ENCODE data around the gene RSBN1L.
A peak's percentile ranks its signal among the peaks of the same experiment; 100 is the strongest.

Gene RSBN1L

DNA sequence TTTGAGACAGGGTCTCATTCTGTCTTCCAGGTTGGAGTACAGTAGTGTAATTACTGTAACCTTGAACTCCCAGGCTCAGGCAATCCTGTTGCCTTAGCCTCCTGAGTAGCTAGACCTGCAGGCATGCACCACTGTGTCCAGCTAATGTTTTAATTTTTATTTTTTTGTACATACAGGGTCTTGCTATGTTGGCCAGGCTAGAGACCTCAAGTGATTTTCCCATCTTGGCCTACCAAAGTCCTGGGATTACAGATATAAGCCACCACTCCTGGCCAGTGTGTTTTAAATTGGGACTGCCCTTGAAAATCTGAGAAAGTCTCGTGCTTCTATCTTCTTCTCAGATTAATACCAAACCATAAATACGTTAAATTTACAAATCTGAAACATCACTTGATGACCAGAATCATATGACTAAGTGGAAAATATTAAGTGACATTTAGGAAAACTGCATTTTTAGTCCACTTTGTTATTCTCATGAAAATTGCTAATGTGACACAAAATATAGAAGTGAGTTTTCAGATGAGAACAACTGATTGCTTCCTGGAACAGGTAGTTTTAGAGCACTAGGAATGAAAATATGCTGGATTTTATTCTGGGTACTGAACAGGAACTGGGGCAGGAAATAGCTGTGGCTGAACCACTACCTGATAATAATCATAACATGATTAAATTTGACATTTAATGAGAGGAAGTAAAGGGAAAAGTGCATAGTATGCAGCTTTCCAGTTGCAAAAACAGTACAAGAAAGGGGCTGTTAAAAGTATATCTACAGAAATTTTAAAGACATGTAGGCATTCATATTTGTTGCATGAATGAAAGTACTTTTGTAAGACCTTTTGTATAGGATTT, 106.5 kb downstream of the RSBN1L start:
- Histone ChIP-seq H2BK5ac (ENCODE audit: low read length) (no peak overlapping the region), H3K23ac (ENCODE audit: low read length) (no peak overlapping the region), H2BK120ac (ENCODE audit: low read depth, low read length) (no peak overlapping the region), H3K79me1 (ENCODE audit: low read length) (peaks cover 2% of the 10 kb centered on the region), H3K4ac (ENCODE audit: low read depth, low read length) (no peak overlapping the region), H3K36me3 (ENCODE audit: control insufficient read depth, insufficient read depth, low read length) (no peaks in the 10 kb centered on the region), H3K4me3 (ENCODE audit: low read length) (no peak overlapping the region), H2AK5ac (ENCODE audit: low read length) (no peak overlapping the region), H3K18ac (ENCODE audit: low read length) (no peak overlapping the region), H3K79me2 (ENCODE audit: control insufficient read depth, insufficient read depth, low read length) (peaks cover 1% of the 10 kb centered on the region), H4K8ac (ENCODE audit: low read depth, low read length) (no peak overlapping the region), H2BK15ac (replicated peaks; ENCODE audit: low read depth) (no peak overlapping the region), H3K56ac (ENCODE audit: low read length) (no peak overlapping the region), H3K4me2 (ENCODE audit: low read length) (no peak overlapping the region), H3K27me3 (ENCODE audit: insufficient read depth, low read length, poor library complexity) (no peaks in the 10 kb centered on the region), H3K9ac (ENCODE audit: low read length) (no peak overlapping the region), H3K27ac (ENCODE audit: low read depth, low read length) (no peak overlapping the region), H4K5ac (ENCODE audit: low read length) (no peak overlapping the region), H3K4me1 (ENCODE audit: control insufficient read depth, low read depth, low read length) (peaks cover 3% of the 10 kb centered on the region)
- 100% methylated on average over 1 of the region's 2 CpGs for WGBS (ENCODE audit: extremely low coverage, insufficient coverage, low lambda C conversion rate)
- no peak for DNase-seq

DNA sequence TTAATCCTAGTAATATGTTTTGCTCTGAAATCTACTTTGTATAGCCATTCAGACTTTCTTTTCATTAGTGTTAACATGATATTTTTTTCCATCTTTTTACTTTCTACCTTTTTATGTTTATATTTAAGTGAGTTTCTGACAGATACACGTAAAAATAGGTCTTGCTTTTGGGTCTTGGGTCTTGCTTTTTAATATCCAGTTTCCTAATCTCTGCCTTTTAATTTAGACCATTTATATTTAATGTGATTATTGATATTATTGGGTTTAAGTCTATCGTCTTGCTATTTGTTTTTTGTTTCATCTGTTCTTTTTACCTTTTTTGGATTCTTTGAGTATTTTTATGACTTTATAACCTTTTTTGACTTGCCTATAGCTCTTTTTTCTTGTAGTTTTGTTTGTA, 110.2 kb downstream of the RSBN1L start:
- Histone ChIP-seq H3K27me3 (ENCODE audit: insufficient read depth, low read length, poor library complexity) (no peaks in the 10 kb centered on the region), H3K4me1 (ENCODE audit: control insufficient read depth, low read depth, low read length) (no peaks in the 10 kb centered on the region), H3K27ac (ENCODE audit: low read depth, low read length) (no peak overlapping the region), H4K8ac (ENCODE audit: low read depth, low read length) (no peak overlapping the region), H2BK15ac (replicated peaks; ENCODE audit: low read depth) (no peak overlapping the region), H3K4me2 (ENCODE audit: low read length) (no peak overlapping the region), H3K4ac (ENCODE audit: low read depth, low read length) (no peak overlapping the region), H3K79me2 (ENCODE audit: control insufficient read depth, insufficient read depth, low read length) (no peaks in the 10 kb centered on the region), H4K5ac (ENCODE audit: low read length) (no peak overlapping the region), H2BK120ac (ENCODE audit: low read depth, low read length) (no peak overlapping the region), H3K23ac (ENCODE audit: low read length) (no peak overlapping the region), H3K79me1 (ENCODE audit: low read length) (no peaks in the 10 kb centered on the region), H2AK5ac (ENCODE audit: low read length) (no peak overlapping the region), H2BK5ac (ENCODE audit: low read length) (no peak overlapping the region), H3K9ac (ENCODE audit: low read length) (no peak overlapping the region), H3K4me3 (ENCODE audit: low read length) (no peak overlapping the region), H3K56ac (ENCODE audit: low read length) (no peak overlapping the region), H3K36me3 (ENCODE audit: control insufficient read depth, insufficient read depth, low read length) (no peaks in the 10 kb centered on the region), H3K18ac (ENCODE audit: low read length) (no peak overlapping the region)
- WGBS (ENCODE audit: extremely low coverage, insufficient coverage, low lambda C conversion rate) = no CpG with 5 or more reads among the region's 2 CpGs
- DNase-seq = no peak

DNA sequence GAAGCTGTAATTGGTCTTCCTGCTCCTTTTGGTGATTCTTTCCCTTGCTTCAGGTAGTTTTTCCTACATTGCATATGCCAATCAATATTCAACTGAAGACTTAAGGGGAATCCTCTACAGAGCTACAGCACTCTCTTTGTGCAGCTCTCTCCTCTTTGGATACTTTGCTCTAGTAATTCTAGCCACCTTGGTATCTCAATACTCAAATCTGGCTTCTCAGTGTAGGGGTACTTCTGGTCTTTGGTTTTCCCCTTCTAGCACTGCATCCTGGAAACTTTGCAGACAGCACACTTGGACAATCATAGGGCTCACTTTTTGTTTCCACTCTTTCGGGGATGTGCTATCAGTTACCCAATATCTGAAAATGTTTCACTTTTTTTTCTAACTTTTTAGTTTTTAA, 112.3 kb downstream of the RSBN1L start:
- Histone ChIP-seq H2BK120ac (ENCODE audit: low read depth, low read length) (no peak overlapping the region), H3K23ac (ENCODE audit: low read length) (no peak overlapping the region), H3K18ac (ENCODE audit: low read length) (no peak overlapping the region), H3K4me2 (ENCODE audit: low read length) (no peak overlapping the region), H3K27me3 (ENCODE audit: insufficient read depth, low read length, poor library complexity) (no peaks in the 10 kb centered on the region), H3K79me2 (ENCODE audit: control insufficient read depth, insufficient read depth, low read length) (no peaks in the 10 kb centered on the region), H3K56ac (ENCODE audit: low read length) (no peak overlapping the region), H2AK5ac (ENCODE audit: low read length) (no peak overlapping the region), H3K79me1 (ENCODE audit: low read length) (no peaks in the 10 kb centered on the region), H4K8ac (ENCODE audit: low read depth, low read length) (no peak overlapping the region), H3K4me3 (ENCODE audit: low read length) (no peak overlapping the region), H3K4ac (ENCODE audit: low read depth, low read length) (no peak overlapping the region), H3K4me1 (ENCODE audit: control insufficient read depth, low read depth, low read length) (no peaks in the 10 kb centered on the region), H3K9ac (ENCODE audit: low read length) (no peak overlapping the region), H2BK15ac (replicated peaks; ENCODE audit: low read depth) (no peak overlapping the region), H3K27ac (ENCODE audit: low read depth, low read length) (no peak overlapping the region), H4K5ac (ENCODE audit: low read length) (no peak overlapping the region), H3K36me3 (ENCODE audit: control insufficient read depth, insufficient read depth, low read length) (no peaks in the 10 kb centered on the region), H2BK5ac (ENCODE audit: low read length) (no peak overlapping the region)
- no peak for DNase-seq
- no CpG with 5 or more reads among the region's 1 CpG for WGBS (ENCODE audit: extremely low coverage, insufficient coverage, low lambda C conversion rate)

DNA sequence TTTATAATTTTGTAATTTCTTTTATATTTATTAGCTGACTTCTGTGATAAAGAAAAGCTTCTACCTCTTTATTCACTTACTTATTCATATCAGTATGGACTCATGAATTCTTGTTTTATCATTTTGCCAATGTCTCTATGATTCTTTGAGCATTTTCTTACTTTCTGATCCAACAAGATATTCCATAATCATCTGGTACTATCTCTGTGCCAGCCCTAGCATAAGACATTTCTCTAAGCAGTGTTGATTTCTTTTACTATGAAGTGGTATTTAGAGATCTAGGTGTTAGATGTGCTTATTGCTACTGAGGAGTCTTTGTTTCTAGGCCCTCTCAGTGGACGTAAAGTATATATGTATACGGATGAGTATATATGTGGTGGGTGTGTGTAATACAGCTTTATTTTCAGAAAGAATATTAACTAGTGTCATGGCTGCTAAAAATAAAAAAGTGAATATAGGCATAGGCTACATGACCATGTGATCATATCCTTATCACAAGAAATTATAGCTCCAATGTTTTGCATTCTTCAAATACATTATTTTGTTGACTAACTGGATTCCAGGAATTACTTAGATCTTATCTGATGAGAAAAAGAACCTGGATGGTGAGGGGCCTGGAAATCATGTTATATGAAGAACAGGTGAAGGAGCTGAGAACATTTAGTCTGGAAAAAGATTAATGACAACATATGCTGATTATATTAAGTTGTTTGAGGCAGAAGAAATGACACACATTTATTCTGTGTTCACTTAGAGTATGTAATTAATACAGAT, 115.4 kb downstream of the RSBN1L start:
- H3K36me3 ChIP-seq (ENCODE audit: control insufficient read depth, insufficient read depth, low read length) = no peaks in the 10 kb centered on the region
- no peak overlapping the region for H3K4me3 ChIP-seq (ENCODE audit: low read length)
- H3K56ac ChIP-seq (ENCODE audit: low read length) = no peak overlapping the region
- H3K4me2 ChIP-seq (ENCODE audit: low read length) = no peak overlapping the region
- H3K18ac ChIP-seq (ENCODE audit: low read length) = no peak overlapping the region
- no peak overlapping the region for H2BK120ac ChIP-seq (ENCODE audit: low read depth, low read length)
- H3K27ac ChIP-seq (ENCODE audit: low read depth, low read length) = no peak overlapping the region
- H2AK5ac ChIP-seq (ENCODE audit: low read length) = no peak overlapping the region
- no peaks in the 10 kb centered on the region for H3K79me2 ChIP-seq (ENCODE audit: control insufficient read depth, insufficient read depth, low read length)
- no peaks in the 10 kb centered on the region for H3K4me1 ChIP-seq (ENCODE audit: control insufficient read depth, low read depth, low read length)
- no peak overlapping the region for H4K8ac ChIP-seq (ENCODE audit: low read depth, low read length)
- H3K27me3 ChIP-seq (ENCODE audit: insufficient read depth, low read length, poor library complexity) = no peaks in the 10 kb centered on the region
- no peak overlapping the region for H3K4ac ChIP-seq (ENCODE audit: low read depth, low read length)
- DNase-seq = peak; percentile 68
- peaks cover 2% of the 10 kb centered on the region for H3K79me1 ChIP-seq (ENCODE audit: low read length)
- H2BK5ac ChIP-seq (ENCODE audit: low read length) = no peak overlapping the region
- no peak overlapping the region for H3K23ac ChIP-seq (ENCODE audit: low read length)
- H4K5ac ChIP-seq (ENCODE audit: low read length) = no peak overlapping the region
- no CpG with 5 or more reads among the region's 2 CpGs for WGBS (ENCODE audit: extremely low coverage, insufficient coverage, low lambda C conversion rate)
- no peak overlapping the region for H3K9ac ChIP-seq (ENCODE audit: low read length)
- no peak overlapping the region for H2BK15ac ChIP-seq (replicated peaks; ENCODE audit: low read depth)

DNA sequence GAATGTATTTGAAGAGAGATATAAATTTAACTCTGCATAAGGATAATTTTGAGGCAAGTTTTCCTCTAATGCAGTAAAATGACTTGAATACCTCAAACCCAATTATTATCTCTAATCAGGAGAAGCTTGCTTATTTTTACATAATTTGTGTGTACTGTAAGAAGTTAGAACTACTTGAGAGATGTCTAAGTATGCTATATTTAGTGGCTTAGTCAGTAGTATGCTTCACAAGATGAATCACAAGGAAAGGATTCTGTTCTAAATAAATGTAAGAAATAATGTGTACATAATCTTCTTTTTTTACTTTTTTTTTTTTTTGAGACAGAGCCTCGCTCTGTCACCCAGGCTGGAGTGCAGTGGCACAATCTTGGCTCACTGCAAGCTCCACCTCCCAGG, 116.0 kb downstream of the RSBN1L start:
- Histone ChIP-seq H3K79me1 (ENCODE audit: low read length) (peaks cover 2% of the 10 kb centered on the region), H4K8ac (ENCODE audit: low read depth, low read length) (no peak overlapping the region), H3K27ac (ENCODE audit: low read depth, low read length) (no peak overlapping the region), H3K4me2 (ENCODE audit: low read length) (no peak overlapping the region), H2BK120ac (ENCODE audit: low read depth, low read length) (no peak overlapping the region), H3K18ac (ENCODE audit: low read length) (no peak overlapping the region), H4K5ac (ENCODE audit: low read length) (no peak overlapping the region), H3K79me2 (ENCODE audit: control insufficient read depth, insufficient read depth, low read length) (no peaks in the 10 kb centered on the region), H3K4me3 (ENCODE audit: low read length) (no peak overlapping the region), H3K23ac (ENCODE audit: low read length) (no peak overlapping the region), H3K56ac (ENCODE audit: low read length) (no peak overlapping the region), H3K27me3 (ENCODE audit: insufficient read depth, low read length, poor library complexity) (no peaks in the 10 kb centered on the region), H2BK5ac (ENCODE audit: low read length) (no peak overlapping the region), H2BK15ac (replicated peaks; ENCODE audit: low read depth) (no peak overlapping the region), H2AK5ac (ENCODE audit: low read length) (no peak overlapping the region), H3K9ac (ENCODE audit: low read length) (no peak overlapping the region), H3K4me1 (ENCODE audit: control insufficient read depth, low read depth, low read length) (no peaks in the 10 kb centered on the region), H3K36me3 (ENCODE audit: control insufficient read depth, insufficient read depth, low read length) (no peaks in the 10 kb centered on the region), H3K4ac (ENCODE audit: low read depth, low read length) (no peak overlapping the region)
- DNase-seq = no peak
- no CpG with 5 or more reads among the region's 1 CpG for WGBS (ENCODE audit: extremely low coverage, insufficient coverage, low lambda C conversion rate)
